Activated CD8-positive, alpha-beta memory T cell treated with anti-CD3 and anti-CD28 coated beads for 4 hours (primary cell): Measurements from ENCODE around the gene RC3H1.
"Not testable (repeated sequence)": the region's sequence is repeated elsewhere in the genome, so short reads cannot be mapped to it uniquely, and the experiment has no call there.

Experiments used
- DNase-seq, 2 donors: peaks; one replicate each; pipeline ENCODE4 v3.0.0-alpha.2; 2020; ENCODE audit warnings: low read depth in 2 of 2

Gene RC3H1, protein sequence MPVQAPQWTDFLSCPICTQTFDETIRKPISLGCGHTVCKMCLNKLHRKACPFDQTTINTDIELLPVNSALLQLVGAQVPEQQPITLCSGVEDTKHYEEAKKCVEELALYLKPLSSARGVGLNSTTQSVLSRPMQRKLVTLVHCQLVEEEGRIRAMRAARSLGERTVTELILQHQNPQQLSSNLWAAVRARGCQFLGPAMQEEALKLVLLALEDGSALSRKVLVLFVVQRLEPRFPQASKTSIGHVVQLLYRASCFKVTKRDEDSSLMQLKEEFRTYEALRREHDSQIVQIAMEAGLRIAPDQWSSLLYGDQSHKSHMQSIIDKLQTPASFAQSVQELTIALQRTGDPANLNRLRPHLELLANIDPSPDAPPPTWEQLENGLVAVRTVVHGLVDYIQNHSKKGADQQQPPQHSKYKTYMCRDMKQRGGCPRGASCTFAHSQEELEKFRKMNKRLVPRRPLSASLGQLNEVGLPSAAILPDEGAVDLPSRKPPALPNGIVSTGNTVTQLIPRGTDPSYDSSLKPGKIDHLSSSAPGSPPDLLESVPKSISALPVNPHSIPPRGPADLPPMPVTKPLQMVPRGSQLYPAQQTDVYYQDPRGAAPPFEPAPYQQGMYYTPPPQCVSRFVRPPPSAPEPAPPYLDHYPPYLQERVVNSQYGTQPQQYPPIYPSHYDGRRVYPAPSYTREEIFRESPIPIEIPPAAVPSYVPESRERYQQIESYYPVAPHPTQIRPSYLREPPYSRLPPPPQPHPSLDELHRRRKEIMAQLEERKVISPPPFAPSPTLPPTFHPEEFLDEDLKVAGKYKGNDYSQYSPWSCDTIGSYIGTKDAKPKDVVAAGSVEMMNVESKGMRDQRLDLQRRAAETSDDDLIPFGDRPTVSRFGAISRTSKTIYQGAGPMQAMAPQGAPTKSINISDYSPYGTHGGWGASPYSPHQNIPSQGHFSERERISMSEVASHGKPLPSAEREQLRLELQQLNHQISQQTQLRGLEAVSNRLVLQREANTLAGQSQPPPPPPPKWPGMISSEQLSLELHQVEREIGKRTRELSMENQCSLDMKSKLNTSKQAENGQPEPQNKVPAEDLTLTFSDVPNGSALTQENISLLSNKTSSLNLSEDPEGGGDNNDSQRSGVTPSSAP

DNA sequence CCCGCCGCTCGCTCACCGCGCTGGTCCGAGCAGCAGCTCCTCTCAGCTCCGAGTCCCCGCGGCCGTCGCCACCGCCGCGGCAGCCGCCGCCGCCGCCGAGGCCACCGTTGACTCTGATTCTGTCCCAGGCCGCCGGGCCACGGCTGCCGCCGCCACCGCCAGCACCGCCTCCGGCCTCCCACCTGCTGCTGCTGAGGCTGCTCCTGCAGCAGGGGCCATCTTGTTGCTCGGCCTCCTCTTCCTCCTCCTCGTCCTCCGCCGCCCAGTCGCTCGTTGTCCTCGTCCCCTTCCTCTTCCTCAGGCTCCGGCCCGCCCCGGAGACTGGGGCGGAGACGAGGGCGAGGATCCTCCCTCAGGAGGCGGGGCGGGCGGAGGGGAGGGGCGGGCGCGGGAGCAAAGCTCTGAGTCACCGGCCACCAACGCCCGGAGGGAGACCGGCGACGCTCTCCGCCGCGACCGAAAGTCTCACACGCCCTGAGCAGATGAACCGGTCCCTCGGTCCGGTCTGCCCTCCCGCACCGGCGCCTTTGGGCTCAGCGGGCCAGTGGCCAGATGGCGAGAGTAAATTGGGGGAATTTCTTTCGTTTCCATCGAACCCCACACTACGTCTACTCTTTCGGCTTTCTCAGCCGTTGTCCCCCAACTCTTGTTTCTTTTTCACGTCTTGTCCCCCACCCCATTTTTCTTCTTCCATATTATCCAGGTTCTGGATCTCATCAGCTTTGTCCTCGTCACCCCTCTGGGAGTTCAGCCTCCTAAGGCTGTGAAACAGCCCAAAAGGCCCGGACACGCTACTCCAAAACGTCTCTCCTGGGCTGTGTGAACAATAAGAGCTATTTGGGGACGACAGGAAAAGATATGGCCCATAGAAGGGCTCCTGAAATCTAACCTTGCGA, at the start of gene RC3H1:
Gene RC3H1, minus strand, starts transcription at position 278 of the 896 bp plus-strand sequence. CDS start 29,372 bp downstream, outside the sequence.
- DNase-seq, result peak; percentile 74 to 76

DNA sequence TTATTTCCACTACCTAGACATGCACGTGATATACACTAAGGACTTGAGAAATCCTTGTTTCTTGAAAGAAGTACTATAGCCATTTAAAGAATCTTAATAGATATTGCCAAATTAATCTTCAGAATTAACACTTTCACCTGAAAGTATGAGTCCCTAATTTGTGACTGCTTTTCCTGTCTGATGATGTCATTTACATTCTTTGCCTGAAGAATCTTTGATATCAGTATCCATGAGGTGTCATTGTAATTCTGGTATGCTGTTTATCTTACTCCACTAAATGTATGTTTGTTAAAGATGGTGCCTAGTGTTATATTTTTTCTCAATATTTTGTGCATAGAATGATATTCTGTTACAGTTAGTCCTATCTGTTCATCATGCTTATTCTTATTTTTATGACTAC, 48.5 kb upstream of the RC3H1 start:
- DNase-seq, result no peak

DNA sequence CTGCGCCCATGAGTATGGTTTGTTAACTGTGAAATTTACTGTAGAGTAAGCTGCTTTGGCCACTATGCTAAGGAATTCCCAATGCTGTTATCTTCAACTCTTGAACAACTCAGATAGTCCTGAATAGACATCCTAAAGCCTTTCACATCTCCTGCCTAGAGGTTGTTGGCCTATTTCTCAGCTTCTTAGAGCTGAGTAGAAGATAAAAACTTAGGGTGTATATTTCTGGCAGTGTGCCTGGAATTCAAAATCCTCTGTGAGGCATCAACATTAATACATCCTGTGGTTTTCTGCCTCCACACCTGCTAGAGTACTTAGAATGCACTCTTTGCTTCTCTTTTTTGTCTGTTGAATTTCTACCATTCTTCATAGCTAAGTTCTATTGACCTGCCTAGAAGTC, 45.8 kb upstream of the RC3H1 start:
- DNase-seq, result no peak

DNA sequence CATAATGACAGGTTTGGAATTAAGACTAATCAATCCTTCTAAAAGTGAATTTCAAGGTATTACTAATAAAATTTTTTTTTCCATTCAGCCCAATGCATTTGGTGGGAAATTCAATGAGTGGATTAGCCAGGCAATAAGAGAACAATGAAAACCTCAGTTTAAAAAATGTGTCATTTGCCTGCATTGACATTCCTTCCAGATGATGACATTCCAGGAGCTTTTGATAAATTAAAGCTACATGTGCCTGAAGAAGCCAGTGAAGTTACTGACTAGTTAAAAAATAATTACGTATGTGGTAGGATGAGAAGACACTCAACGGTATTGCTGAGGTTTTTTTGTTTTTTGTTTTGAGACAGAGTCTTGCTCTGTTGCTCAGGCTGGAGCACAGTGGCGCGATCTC, 37.9 kb upstream of the RC3H1 start:
- DNase-seq, result no peak

DNA sequence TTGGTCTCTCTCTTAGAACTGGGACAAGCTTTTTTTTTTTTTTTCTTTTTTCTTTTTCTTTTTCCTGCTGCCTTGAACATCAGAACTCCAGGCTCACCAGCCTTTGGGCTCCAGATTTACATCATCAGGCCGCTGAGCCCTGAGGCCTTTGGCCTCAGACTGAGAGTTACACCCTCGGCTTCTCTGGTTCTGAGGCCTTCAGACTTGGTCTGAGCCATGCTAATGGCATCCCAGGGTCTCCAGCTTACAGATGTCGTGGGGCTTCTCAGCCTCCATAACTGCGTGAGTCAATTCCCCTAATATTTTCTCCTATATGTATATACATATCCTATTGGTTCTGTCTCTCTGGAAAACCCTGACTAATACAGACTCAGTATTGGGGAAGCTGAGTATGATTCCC, 36.5 kb upstream of the RC3H1 start:
- no peak for DNase-seq

DNA sequence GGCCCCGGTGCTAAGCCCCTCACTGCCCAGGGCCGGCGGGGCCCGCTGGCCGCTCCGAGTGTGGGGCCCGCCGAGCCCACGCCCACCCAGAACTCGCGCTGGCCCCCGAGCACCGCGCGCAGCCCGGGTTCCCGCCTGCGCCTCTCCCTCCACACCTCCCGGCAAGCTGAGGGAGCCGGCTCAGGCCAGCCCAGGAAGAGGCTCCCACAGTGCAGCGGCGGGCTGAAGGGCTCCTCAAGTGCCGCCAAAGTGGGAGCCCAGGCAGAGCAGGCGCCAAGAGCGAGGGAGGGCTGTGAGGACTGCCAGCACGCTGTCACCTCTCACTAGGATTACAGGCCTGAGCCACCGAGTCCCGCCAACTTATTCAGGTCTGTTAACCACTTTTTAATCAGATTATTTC, 34.5 kb upstream of the RC3H1 start:
- not testable (repeated sequence) for DNase-seq

DNA sequence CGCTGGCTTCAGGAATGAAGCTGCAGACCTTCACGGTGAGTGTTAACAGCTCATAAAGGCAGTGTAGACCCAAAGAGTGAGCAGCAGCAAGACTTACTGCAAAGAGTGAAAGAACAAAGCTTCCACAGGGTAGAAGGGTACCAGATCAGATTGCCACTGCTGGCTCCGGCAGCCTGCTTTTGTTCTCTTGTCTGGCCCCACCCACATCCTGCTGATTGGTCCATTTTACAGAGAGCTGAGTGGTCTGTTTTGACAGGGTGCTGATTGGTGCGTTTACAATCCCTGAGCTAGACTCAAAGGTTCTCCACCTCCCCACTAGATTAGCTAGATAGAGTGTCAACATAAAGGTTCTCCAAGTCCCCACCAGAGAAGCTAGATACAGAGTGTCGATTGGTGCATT, 33.6 kb upstream of the RC3H1 start:
- DNase-seq, result not testable (repeated sequence)

DNA sequence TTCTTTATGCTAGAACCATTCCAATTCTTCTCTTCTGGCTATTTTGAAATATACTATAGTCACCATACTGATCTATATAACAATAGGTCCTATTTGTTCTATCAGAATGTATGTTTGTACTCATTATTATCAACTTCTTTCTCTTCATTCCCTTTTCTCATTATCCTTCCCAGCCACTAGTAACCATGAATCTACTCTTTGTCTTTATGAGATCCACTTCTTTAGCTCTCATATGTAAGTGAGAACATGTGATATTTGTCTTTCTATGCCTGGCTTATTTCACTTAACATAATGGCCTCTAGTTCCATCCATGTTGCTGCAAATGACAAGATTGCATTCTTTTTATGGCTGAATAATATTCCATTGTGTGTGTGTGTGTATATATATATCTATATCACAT, 31.7 kb upstream of the RC3H1 start:
- no peak for DNase-seq

DNA sequence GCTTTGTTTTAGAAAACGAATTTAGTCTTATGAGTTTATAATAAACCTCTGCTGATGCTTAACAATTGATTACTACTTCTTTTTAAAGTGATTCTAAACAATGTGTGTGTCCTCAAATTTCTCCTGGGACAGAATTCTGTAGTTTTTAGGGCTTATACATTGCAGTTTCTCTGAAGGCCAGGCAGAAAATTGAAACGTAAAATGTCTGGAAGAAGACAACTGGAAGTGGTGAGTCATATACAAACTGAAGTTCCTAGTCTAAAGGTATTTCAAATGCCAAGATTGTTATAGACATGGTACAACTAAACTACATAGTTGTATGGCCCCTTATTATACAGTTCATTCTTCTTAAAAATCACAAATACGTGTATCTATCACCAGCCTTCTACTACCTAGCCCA, 30.5 kb upstream of the RC3H1 start:
- DNase-seq, result no peak

DNA sequence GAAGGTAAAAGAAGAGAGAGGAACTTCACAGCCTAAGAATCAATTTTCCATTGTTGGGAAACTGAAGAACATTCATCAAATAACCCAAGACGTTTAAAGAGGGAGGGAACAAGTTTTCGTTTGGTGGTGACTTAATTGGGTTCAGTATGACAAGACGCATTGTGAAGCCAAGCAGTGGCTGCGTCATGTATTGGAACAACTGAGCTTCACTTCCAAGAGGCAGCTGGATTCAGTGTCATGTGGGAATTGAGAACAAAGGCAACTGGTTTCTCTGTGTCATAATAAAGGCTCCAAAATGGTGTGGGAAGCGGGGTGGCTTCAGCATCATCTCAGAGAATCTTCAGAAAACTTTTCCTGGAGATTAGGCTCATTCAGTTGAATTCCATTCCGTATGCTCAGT, 29.8 kb upstream of the RC3H1 start:
- DNase-seq, result no peak

DNA sequence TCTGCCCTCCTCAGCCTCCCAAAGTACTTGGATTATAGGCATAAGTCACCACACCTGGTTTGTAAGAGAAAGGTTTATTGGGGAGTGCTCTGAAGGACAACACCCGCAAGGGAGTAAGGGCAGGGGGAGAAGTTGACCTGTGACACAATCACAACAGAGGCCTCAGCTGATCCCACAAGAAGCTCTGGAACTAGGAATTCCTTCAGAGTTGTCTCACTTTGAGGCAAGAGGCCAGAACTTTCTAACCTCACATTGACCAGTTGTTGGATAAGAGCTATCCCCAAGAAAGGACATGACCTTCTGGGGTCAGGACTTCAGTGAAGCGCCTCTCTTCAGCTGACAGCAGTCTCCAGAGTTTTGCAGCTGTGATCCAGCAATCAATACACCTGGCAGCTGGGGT, 27.4 kb upstream of the RC3H1 start:
- no peak for DNase-seq

DNA sequence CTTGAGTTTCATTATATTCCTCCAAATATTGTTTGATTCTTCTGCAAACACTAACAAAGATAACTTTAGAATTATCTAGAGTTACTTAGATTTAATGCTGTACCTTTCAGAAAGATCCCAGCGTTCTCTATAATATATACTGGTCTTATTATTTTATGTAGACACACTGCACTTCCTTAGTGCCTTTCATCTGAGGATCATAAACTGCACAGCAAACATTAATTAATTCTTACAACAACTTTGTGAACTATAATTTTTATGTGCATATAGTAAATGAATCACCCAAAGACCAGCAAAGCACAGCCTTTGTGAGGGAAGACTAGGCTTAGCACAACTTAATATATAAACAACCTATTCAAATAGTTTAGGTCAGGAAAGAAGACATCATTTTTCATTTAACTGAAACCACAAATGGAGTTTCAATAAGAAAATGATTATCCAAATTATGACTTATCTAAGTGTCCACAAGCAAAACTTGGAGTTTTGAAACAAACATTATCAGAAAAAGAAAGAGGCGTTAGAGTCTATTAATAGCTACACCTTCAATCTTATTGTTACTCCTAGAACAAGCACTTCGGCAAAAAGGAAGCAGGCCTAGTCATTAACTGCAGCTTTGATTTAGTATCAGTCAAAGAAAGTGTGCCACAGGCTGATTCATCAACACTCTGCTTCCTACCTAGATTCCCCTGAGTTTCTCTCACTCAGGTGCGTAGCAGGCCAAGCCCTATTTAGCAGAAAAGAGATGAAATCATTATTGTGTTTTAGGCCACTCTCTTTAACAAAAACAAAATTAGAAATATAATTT, 22.5 kb upstream of the RC3H1 start:
- no peak for DNase-seq

DNA sequence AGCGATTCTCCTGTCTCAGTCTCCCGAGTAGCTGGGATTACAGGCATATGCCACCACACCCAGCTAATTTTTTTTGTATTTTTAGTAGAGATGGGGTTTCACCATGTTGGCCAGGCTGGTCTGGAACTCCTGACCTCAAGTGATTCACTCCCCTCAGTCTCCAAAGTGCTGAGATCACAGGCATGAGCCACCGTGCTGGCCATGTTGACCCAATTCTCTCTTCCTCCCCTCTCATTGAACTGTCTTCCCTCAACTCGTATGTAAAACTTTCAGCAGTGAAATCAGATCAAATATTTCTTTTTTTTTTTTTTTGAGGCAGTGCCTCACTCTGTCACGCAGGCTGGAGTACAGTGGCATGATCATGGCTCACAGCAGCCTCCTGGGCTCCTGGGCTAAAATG, 20.4 kb upstream of the RC3H1 start:
- DNase-seq, result not testable (repeated sequence)

DNA sequence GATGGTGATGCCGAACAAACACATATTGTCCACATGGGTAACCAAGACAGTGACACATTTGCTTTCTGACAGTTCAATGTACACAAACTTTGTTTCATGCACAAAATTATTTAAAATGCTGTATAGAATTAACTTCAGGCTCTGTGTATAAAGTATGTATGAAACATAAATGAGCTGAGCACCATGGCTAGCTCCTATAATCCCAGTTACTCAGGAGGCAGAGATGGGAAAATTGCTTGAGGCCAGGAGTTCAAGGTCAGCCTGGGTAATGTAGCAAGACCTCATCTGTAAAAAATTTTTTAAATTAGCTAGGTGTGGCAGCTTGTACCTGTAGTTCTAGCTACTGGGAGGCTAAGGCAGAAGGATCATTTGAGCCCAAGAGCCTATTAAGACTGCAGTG, 19.2 kb upstream of the RC3H1 start:
- no peak for DNase-seq

DNA sequence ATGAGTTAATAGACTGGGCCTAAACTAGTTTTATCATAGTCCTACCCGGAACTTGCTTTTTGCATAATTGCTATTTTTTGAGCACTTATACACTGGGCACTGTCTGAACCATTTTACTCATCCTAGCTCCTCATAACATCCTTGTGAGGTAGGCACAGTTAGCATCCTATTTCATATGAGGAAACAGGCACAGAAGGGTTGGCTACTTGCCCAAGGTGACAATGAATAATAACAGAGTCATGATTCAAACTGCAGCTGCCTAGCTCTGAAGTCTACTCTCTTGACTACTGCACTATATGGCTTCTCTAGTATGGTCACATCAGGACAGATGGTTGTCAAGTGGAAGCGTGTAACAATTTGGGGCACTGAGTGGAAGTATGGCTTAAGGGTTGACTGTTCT, 18.2 kb upstream of the RC3H1 start:
- DNase-seq, result no peak

DNA sequence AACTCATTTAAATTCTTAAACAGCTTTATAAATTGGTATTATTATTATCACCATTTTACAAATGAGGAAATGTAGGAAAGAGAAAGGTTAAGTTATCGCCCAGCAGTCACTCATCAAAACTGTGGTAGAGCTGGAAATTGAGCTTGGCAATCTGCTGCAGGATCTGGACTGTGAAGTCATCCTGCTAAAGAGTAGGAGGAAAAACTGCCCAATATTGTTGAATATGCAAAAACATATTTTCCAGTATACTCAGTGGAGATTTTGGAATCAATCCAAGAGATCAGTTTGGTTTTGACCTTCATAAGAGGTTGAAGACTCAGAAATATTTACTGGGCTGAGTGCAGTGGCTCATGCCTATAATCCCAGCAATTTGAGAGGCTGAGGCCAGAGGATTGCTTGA, 16.9 kb upstream of the RC3H1 start:
- no peak for DNase-seq

DNA sequence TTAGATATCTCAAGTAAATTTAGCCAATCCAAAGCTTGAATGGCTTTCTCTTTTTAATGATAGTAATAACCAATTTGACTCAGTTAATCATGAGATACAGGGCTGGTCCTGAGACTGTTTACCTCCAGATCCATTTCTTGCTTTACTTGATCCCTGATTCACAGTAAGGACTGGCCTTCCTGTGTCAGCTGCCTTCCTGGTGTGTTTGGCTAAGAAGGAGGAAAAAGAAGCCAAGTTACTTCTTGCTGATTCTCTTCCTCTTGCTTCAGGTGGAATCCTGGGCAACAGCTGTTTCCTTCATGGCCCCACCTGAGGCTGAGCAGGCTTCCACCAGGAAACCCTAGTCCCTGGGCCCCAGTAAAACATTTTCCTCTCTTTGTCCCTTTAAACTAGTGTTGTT, 14.6 kb upstream of the RC3H1 start:
- no peak for DNase-seq

DNA sequence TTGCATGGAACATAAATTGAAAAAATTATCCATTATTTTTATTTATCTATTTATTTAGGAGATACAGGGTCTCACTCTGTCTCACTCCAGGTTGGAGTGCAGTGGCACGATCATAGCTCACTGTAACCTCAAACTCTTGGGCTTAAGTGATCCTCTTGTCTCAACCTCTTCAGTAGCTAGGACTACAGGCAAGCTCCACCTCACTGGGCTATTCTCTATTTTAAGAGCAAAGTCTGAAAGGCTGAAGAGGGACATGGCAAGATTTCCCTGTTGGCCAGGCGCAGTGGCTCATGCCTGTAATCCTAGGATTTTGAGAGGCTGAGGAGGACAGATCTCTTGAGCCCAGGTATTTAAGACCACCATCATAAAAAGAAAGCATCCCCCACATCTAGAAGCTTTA, 14.0 kb upstream of the RC3H1 start:
- no peak for DNase-seq

DNA sequence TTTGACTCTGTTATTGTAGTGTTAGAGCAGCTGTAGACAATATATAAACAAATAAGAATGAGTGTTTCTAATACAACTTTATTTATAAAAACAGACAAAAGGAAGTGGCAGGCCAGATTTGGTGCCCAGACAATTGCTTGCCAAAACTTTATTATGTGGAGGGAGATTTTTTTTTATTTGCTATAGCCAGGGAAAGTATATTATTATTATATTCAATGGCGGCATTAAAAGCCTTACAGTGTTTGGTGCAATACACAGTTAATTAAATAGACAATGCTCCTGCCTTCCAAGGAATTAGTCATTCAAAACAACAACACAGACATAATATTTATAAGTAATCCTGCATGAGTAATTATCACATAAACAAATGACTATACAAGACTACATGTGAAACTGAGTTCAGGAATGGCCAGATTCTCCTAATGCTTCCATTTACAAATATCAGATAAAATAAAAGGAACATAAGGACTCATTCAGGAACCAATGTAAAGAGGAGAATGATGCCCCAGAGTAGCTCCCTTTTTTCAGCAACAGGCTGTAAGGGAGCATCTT, 10.6 kb upstream of the RC3H1 start:
- no peak for DNase-seq

DNA sequence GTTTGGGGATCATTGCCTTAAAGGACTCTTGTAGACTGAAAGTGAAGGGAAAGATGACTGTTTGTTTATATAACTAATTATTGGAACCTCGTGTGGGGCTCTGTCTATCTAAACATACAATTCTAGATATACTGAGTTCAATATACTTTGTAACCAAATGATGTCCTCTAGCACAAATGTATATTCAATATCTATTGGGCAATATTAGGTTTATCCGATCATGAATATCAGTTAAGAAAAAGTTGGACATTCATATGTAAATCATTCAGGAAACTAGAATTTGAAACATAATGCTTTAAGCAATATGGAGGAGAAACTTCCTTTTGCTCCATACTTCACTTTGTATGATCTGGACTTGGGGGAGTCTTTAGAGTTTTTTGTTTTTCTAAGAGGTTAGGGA, 8.9 kb upstream of the RC3H1 start:
- DNase-seq, result no peak
